PC-9 (cell line): ENCODE results near the gene HPN. TPM values are rescaled to one million over a fixed set of nuclear protein-coding genes. Genes with fewer than 3 reads are reported as not detected.

Source experiments
- BruUV-seq: library from RNA; stranded (reverse); fragments of 400-500 nt; replicated peaks from 2 replicates; lab custom pipeline; 2021; lab: Mats Ljungman, UMichigan
- CTCF ChIA-PET: fragments of 300-600 bp; sonication (Branson Sonifier 250); formaldehyde crosslinking; loops from one replicate; lab custom pipeline; 2022; ENCODE audit warnings: antibody characterized with exemption; lab: Charles Lee
- POLR2A ChIA-PET: fragments of 300-600 bp; sonication (Branson Sonifier 250); formaldehyde crosslinking; loops from one replicate; lab custom pipeline; 2022; ENCODE audit warnings: antibody characterized with exemption; ENCODE audit not compliant: unreplicated experiment; lab: Charles Lee
- DNase-seq, 2 experiments: peaks; one replicate each; pipeline versions ENCODE4 v3.0.0 to v3.0.0-alpha.2; 2015 to 2022; ENCODE audit warnings: mixed read lengths in 1 of 2
- H2AFZ ChIP-seq: fragments of 200-600 bp; sonication (generic); 2 replicates; pipeline ENCODE4 v1.8.1; 2017; ENCODE audit warnings: antibody characterized with exemption
- H3F3A ChIP-seq: fragments of 200-600 bp; sonication (generic); 2 replicates; pipeline ENCODE4 v1.8.1; 2017; ENCODE audit warnings: antibody characterized with exemption, mild to moderate bottlenecking, low read depth; ENCODE audit not compliant: insufficient read depth
- H3K27ac ChIP-seq: fragments of 200-600 bp; sonication (generic); 2 replicates; pipeline ENCODE4 v1.6.1; 2016; ENCODE audit warnings: mixed run types
- H3K27me3 ChIP-seq: fragments of 200-600 bp; sonication (generic); 2 replicates; pipeline ENCODE4 v1.6.1; 2016; ENCODE audit warnings: low read depth, mixed run types; ENCODE audit not compliant: insufficient read depth
- H3K36me3 ChIP-seq: fragments of 200-600 bp; sonication (generic); 2 replicates; pipeline ENCODE4 v1.6.1; 2016; ENCODE audit warnings: low read depth, mixed run types
- H3K4me1 ChIP-seq: fragments of 200-600 bp; sonication (generic); replicated peaks from 2 replicates; pipeline ENCODE4 v1.6.1; 2016; ENCODE audit warnings: mixed run types; ENCODE audit not compliant: insufficient read depth
- H3K4me2 ChIP-seq: fragments of 200-600 bp; sonication (generic); 2 replicates; pipeline ENCODE4 v1.6.1; 2017; ENCODE audit warnings: mixed run types
- H3K4me3 ChIP-seq: fragments of 200-600 bp; sonication (generic); 2 replicates; pipeline ENCODE4 v1.6.1; 2016; ENCODE audit warnings: mixed run types
- H3K79me2 ChIP-seq: fragments of 200-600 bp; sonication (generic); 2 replicates; pipeline ENCODE4 v1.6.1; 2017; ENCODE audit warnings: low read depth, mixed run types
- H3K9me2 ChIP-seq: fragments of 200-600 bp; sonication (generic); 2 replicates; pipeline ENCODE4 v1.8.1; 2017; ENCODE audit warnings: mild to moderate bottlenecking; ENCODE audit not compliant: insufficient read depth
- H3K9me3 ChIP-seq: fragments of 200-600 bp; sonication (generic); 2 replicates; pipeline ENCODE4 v1.8.1; 2016; ENCODE audit warnings: low read depth; ENCODE audit not compliant: insufficient read depth
- H4K20me1 ChIP-seq: fragments of 200-600 bp; sonication (generic); 2 replicates; pipeline ENCODE4 v1.8.1; 2017; ENCODE audit not compliant: insufficient read depth
- CTCF ChIP-seq: fragments of 200-600 bp; sonication (generic); conservative IDR thresholded peaks from 2 replicates; pipeline ENCODE4 v1.6.1; 2017; ENCODE audit warnings: mixed run types, antibody characterized with exemption, mild to moderate bottlenecking, moderate library complexity
- EZH2 ChIP-seq: fragments of 200-600 bp; sonication (generic); IDR thresholded peaks from 2 replicates; pipeline ENCODE4 v1.8.0; 2017; ENCODE audit warnings: antibody characterized with exemption, low read depth
- intact Hi-C: fragments of 100-400 bp; cut with micrococcal nuclease; formaldehyde crosslinking; loops from one replicate; pipeline ENCODE4 v1.10.0; 2022; ENCODE audit not compliant: unreplicated experiment
- total RNA-seq: library from RNA; stranded (reverse); gene quantifications from 2 replicates; pipeline ENCODE4 v1.2.3, GENCODE V29; 2021

The HPN gene
- total RNA-seq, 1 experiment from 2014 or later, result 12.3 TPM

GRCh38 chr19:35032356-35032865 is 9.1 kb upstream of the HPN start:
- POLR2A ChIA-PET, result no interaction called here
- intact Hi-C loops, result no loop called here
- H3K36me3 ChIP-seq, result no peaks in the 10 kb centered on the region
- H3K9me3 ChIP-seq, result no peaks in the 10 kb centered on the region
- H3K27ac ChIP-seq, result no peak overlapping the region
- no peaks in the 10 kb centered on the region for H3K9me2 ChIP-seq
- H3K27me3 ChIP-seq, result peaks cover 21% of the 10 kb centered on the region
- no peaks in the 10 kb centered on the region for H4K20me1 ChIP-seq
- H3F3A ChIP-seq, result peaks cover 12% of the 10 kb centered on the region
- peaks cover 12% of the 10 kb centered on the region; the same call in 1 of the 2 replicates for H3K4me1 ChIP-seq
- TF ChIP-seq EZH2 (no peak), CTCF (no peak)
- H3K4me2 ChIP-seq, result no peak overlapping the region
- CTCF ChIA-PET, result no interaction called here
- BruUV-seq, result no TSS peak
- H3K79me2 ChIP-seq, result no peaks in the 10 kb centered on the region
- H2AFZ ChIP-seq, result no peak overlapping the region
- H3K4me3 ChIP-seq, result no peak overlapping the region
- no peak for DNase-seq

GRCh38 chr19:35033067-35034004 is 8.2 kb upstream of the HPN start:
- no peak overlapping the region for H3K4me2 ChIP-seq

More at GRCh38 chr19:35033067-35034004, 8.2 kb upstream of the HPN start:
- H3K4me1 ChIP-seq, result peaks cover 12% of the 10 kb centered on the region; the same call in 1 of the 2 replicates
- POLR2A ChIA-PET, result no interaction called here
- BruUV-seq, result no TSS peak
- TF ChIP-seq CTCF (no peak), EZH2 (no peak)
- H3K9me3 ChIP-seq, result no peaks in the 10 kb centered on the region
- intact Hi-C loops, result no loop called here
- DNase-seq, result no peak
- peaks cover 10% of the 10 kb centered on the region for H3F3A ChIP-seq
- H3K27me3 ChIP-seq, result peaks cover 21% of the 10 kb centered on the region
- H2AFZ ChIP-seq, result no peak overlapping the region
- CTCF ChIA-PET, result no interaction called here
- H3K9me2 ChIP-seq, result no peaks in the 10 kb centered on the region
- no peaks in the 10 kb centered on the region for H3K36me3 ChIP-seq
- no peaks in the 10 kb centered on the region for H4K20me1 ChIP-seq
- no peak overlapping the region for H3K27ac ChIP-seq
- H3K4me3 ChIP-seq, result no peak overlapping the region
- H3K79me2 ChIP-seq, result no peaks in the 10 kb centered on the region
